ENCODE measurements around the gene KCP. TPM values are rescaled to one million over a fixed set of nuclear protein-coding genes. Genes with fewer than 3 reads are reported as not detected.

The KCP gene
- polyA plus RNA-seq, 1 of the 3 experiments (the other 2 are of a cell fraction): not detected

DNA sequence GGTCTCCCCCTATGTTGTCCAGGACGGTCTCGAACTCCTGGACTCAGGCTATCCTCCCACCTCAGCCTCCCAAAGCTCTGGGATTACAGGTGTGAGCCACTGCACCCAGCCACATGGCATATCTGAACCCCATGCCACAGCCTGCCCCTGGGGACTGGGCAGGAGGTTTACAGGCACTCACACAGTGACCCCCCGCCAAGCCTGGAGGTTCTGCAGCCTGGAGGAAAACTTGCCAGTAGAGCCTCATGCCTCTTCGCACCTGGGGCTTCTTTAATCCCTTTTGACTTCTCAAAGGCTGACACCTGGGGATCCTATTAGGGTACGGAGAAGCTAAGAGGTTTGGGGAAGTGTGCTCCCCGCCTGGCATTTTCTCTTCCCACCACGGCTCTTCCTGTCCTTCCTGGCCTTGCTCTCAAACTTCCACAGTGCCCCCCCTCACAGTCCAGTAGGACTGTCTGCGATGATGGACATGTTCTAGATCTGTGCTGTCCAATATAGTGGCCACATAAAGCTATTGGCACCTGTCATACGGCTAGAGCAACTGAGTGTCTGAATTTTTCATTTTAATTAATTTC, 11.4 kb upstream of the KCP start:
- Histone ChIP-seq H3K27ac (ENCODE audit: low read depth in 2 of 2, low read length in 1 of 2) (no peak overlapping the region), H2AFZ (ENCODE audit: low read depth) (no peak overlapping the region), H3K36me3 (replicated peaks in 1 of 2; ENCODE audit: control insufficient read depth in 1 of 2, insufficient read depth in 2 of 2, low read length in 1 of 2) (no peaks in the 10 kb centered on the region), H3F3A (replicated peaks; ENCODE audit: insufficient read depth) (no peaks in the 10 kb centered on the region), H3K9me2 (no peaks in the 10 kb centered on the region), H3K4me3 (ENCODE audit: low read depth in 2 of 2, low read length in 1 of 2) (no peak overlapping the region), H4K20me1 (ENCODE audit: insufficient read depth) (no peaks in the 10 kb centered on the region), H3K79me2 (ENCODE audit: insufficient read depth) (no peaks in the 10 kb centered on the region), H3K27me3 (ENCODE audit: insufficient read depth) (peaks cover 54% of the 10 kb centered on the region), H3K9me3 (no peaks in the 10 kb centered on the region), H3K4me2 (no peak overlapping the region), H3K9ac (no peak overlapping the region), H3K4me1 (ENCODE audit: control insufficient read depth in 1 of 2, insufficient read depth in 2 of 2, low read depth in 1 of 2, low read length in 1 of 2) (peaks cover 0 to 5% of the 10 kb centered on the region in 2 experiments; a peak in 1 of 4 replicates)
- ChIA-PET POLR2A (no interaction called here), CTCF (interaction anchor here (0.8 to 2.9 kb wide), 7 partner anchors 10 to 169 kb away, joined by 3 to 14 read pairs (median 3); no protein-coding TSS in a partner anchor)
- WGBS (ENCODE audit: low lambda C conversion rate): 70% methylated on average over 9 of the region's 9 CpGs
- DNase-seq: peak; percentile 20
- TF ChIP-seq GABPA (IDR thresholded peaks at IDR 0.05; ENCODE audit: low read depth): no peak

- Histone ChIP-seq H3K79me2 (ENCODE audit: insufficient read depth) (no peaks in the 10 kb centered on the region), H3K4me3 (ENCODE audit: low read depth in 2 of 2, low read length in 1 of 2) (no peak overlapping the region), H3K4me1 (ENCODE audit: control insufficient read depth in 1 of 2, insufficient read depth in 2 of 2, low read depth in 1 of 2, low read length in 1 of 2) (peaks cover 0 to 5% of the 10 kb centered on the region in 2 experiments; a peak in 1 of 4 replicates), H3K4me2 (no peak overlapping the region), H4K20me1 (ENCODE audit: insufficient read depth) (no peaks in the 10 kb centered on the region), H3K27ac (ENCODE audit: low read depth in 2 of 2, low read length in 1 of 2) (no peak overlapping the region), H3K9ac (no peak overlapping the region), H2AFZ (ENCODE audit: low read depth) (no peak overlapping the region), H3K9me3 (no peaks in the 10 kb centered on the region), H3K36me3 (replicated peaks in 1 of 2; ENCODE audit: control insufficient read depth in 1 of 2, insufficient read depth in 2 of 2, low read length in 1 of 2) (no peaks in the 10 kb centered on the region), H3F3A (replicated peaks; ENCODE audit: insufficient read depth) (no peaks in the 10 kb centered on the region), H3K27me3 (ENCODE audit: insufficient read depth) (peaks cover 54% of the 10 kb centered on the region), H3K9me2 (no peaks in the 10 kb centered on the region)
- TF ChIP-seq, protein P1, sequence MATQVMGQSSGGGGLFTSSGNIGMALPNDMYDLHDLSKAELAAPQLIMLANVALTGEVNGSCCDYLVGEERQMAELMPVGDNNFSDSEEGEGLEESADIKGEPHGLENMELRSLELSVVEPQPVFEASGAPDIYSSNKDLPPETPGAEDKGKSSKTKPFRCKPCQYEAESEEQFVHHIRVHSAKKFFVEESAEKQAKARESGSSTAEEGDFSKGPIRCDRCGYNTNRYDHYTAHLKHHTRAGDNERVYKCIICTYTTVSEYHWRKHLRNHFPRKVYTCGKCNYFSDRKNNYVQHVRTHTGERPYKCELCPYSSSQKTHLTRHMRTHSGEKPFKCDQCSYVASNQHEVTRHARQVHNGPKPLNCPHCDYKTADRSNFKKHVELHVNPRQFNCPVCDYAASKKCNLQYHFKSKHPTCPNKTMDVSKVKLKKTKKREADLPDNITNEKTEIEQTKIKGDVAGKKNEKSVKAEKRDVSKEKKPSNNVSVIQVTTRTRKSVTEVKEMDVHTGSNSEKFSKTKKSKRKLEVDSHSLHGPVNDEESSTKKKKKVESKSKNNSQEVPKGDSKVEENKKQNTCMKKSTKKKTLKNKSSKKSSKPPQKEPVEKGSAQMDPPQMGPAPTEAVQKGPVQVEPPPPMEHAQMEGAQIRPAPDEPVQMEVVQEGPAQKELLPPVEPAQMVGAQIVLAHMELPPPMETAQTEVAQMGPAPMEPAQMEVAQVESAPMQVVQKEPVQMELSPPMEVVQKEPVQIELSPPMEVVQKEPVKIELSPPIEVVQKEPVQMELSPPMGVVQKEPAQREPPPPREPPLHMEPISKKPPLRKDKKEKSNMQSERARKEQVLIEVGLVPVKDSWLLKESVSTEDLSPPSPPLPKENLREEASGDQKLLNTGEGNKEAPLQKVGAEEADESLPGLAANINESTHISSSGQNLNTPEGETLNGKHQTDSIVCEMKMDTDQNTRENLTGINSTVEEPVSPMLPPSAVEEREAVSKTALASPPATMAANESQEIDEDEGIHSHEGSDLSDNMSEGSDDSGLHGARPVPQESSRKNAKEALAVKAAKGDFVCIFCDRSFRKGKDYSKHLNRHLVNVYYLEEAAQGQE (IDR thresholded peaks at IDR 0.05; ENCODE audit: low read depth, low read length): no peak
- TF ChIP-seq, protein P2, sequence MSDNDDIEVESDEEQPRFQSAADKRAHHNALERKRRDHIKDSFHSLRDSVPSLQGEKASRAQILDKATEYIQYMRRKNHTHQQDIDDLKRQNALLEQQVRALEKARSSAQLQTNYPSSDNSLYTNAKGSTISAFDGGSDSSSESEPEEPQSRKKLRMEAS (IDR thresholded peaks at IDR 0.05; ENCODE audit: low read depth): no peak
- no peak for TF ChIP-seq EP300 (IDR thresholded peaks at IDR 0.05; ENCODE audit: borderline replicate concordance in 1 of 2, low read depth in 1 of 2, low read length in 1 of 2)
- no peak for TF ChIP-seq NFIC (IDR thresholded peaks at IDR 0.05; ENCODE audit: borderline replicate concordance)
- TF ChIP-seq POLR2AphosphoS5 (IDR thresholded peaks at IDR 0.05; ENCODE audit: low read depth, low read length): no peak
- TF ChIP-seq CHD2 (IDR thresholded peaks at IDR 0.05; ENCODE audit: low read length, partially characterized antibody): no peak
- no peak for TF ChIP-seq TEAD4 (IDR thresholded peaks at IDR 0.05; ENCODE audit: borderline replicate concordance, insufficient read depth)
- no peak for TF ChIP-seq YY1 (IDR thresholded peaks at IDR 0.05; ENCODE audit: low read depth)
- ChIA-PET CTCF (interaction anchor here (1.0 to 3.7 kb wide), 5 partner anchors 12 to 170 kb away, joined by 3 to 16 read pairs (median 9); no protein-coding TSS in a partner anchor), POLR2A (no interaction called here)
- DNase-seq: peak; percentile 42
- 38% methylated on average over 13 of the region's 13 CpGs for WGBS (ENCODE audit: low lambda C conversion rate)
Measured at GRCh38 chr7:128920913-128921582, 10.5 kb upstream of the KCP start.

All from SK-N-SH (cell line).